ENCODE measurements around the gene INAFM2. TPM values are rescaled to one million over a fixed set of nuclear protein-coding genes. Genes with fewer than 3 reads are reported as not detected.

The INAFM2 gene
- total RNA-seq, 1 donor from 2014 or later = 13.5 TPM

DNA sequence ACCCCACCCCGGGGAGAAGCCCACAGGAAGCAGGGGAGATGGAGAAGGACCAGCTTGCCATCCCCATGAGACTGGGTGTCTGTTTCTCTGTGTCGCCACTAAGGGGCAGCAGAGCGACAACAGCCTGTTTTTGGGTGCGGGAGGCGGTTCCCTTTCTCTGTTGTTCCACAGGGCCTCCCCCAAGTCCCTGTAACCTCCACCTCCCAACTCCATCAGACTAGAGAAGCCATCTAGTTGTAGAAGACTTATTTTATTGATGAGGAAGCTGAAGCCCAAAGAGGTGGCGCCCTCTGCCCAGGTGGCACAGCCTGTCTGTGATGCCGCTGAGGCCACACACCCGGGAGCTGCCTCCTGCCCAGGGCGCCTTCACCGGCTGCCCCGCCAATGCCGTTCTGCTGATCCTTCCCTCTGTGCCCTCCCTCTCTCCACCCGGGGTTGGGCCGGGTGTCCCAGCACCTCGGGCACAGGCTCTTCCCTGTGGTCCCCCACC lies 21.2 kb downstream of the INAFM2 start:
- peak; percentile 34 for DNase-seq (ENCODE audit: low read depth)

DNA sequence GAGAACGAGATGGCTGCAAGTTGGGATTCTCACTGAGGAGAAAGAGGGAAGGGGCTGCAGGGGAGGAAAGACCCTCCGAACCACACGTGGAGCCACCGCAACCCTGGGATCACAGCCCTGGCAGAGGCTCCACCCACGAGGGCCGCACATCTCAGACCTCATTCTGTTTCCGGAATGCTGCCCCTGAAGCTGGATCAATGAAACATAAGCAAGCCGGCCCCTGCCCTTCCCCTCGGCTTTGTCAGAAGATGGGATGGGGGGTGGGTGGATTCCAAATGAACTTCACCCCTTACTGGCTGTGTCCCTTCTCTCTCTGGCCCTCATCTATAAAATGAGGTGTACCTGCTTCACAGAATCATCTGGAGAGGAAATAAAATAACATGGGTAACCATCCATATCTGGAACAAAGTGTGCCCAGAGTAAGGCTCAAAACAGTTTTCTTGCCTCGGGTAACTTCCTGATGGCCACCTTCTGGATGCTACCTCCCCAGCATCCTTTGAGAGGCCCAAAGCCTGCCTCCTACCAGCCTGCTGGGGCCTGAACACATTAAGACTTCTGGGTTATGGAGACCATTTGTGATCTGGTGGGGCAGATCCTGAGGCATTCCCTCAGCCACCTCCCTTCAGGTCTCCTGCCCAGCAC lies 21.9 kb downstream of the INAFM2 start:
- no peak for DNase-seq (ENCODE audit: low read depth)

DNA sequence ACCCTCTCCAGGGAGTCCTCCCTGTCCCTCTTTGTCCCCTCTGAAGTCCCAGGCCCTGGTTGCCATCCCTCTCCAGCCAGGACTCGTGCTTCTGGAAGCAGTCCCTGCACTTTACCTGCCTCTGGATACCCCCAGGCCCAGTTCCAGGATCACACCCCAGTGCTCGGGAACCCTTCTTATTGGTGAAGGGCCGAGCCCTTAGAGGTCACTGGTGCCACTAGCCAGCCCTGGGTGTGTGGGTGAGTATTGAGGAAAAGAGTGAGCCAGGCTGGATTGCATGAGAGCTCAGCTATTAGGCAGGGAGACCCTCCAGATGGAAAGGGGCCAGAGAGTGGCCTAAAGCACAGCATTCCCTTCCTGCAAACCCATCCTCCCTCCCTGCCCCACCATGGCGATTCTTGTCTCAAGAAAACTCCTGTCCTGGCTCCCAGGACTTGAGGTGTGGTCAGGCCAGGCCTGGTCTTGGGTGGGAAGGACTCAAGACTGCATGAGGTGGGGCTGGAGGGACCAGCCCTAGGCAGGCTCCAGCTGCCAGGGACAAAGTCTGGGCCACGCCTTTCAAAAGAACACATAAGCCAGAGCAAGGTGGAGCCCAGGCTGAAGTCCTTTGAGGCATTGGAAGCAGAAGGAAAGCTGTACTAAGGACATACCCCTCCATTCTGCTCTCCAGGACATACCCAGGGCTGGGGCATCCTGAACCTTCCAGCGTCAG lies 22.5 kb downstream of the INAFM2 start:
- no peak for DNase-seq (ENCODE audit: low read depth)

DNA sequence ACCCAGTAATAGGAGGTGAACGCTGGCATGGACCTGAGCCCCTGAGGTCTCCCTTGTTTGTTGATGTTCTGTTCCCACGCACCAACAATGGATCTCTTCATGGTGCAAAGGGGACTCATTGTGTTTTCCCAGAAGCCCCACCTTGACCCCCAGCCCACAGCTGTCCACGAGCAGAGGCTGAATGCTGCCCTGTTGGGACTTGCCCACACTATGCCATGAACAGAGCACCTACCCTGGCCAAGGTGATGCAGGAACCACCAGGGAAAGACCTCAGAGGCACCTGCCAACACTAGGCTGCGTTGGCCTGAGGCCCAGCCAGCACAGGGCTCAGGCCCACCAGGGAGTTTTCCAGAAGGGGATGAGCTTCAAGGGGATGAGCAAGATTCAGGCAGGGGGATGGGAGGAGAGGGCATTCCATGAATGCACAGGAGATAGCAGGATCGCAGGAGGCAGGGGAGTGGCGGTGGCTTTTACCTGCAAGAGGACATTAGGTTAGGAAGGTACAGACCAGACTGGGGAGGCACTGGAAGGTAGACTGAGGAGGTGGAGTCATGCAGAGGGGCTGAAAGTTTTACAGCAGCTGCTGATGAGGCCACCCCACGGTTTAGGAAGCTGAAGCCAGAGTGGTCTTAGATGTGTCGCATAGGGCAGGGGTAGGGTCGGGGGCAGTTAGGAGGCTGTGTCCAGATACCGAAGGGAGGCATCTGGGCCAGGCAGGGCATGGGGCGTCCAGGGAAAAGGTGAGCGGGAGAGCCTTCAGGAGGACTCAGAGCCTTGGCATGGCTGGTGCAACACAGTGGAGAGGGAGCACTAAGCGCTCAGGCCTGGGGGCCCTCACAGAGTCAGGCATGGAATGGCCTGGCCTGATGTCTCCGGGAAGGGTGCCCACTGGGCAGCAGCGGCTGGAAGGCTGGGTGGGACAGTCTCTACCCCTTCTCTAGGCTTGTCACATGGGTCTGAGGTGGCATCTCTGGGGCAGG lies 23.4 kb downstream of the INAFM2 start:
- DNase-seq (ENCODE audit: low read depth) = no peak

DNA sequence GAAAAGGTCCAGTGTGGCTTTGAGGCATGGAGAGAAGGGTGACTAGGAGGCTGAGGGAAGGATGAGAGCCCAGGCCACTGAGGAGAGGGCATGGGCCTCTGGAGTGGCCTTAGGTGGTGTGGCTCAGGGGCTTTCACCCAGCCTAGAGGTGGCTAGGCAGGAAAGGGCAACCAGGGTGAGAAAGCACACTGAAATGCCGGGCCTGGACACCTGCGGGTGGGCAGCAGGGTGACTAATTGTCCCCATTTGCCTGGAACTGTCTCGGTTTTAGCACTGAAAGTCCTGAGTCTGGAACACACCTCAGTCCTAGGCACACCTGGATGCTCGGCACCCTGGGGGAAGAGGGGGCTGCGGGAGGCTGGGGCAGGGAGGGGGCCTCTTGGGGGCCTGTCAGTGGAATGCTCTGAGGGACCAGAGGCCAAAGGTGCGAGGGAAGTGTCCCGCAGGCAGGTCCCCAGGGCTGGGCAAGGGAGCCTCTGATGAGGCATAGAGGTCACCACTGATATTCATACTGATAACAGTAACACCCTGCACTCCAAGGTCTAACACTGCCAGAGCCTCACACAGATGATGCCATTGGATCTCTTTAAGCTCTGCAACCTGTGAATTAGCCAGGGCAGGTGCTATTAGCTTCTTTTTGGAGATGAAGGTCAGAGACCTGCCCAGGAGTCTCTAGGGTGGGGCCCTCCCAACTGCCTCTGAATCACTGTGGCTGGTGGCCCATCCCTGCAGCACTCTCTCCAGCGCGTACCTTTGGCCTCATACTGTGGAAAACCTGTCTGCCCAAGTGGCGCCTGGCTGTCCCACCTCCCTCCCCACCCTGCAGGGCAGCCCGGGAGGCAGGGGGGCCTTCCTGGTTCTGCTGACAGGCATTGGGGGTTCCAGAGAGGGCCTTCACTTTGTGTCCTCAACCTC lies 24.3 kb downstream of the INAFM2 start:
- no peak for DNase-seq (ENCODE audit: low read depth)

DNA sequence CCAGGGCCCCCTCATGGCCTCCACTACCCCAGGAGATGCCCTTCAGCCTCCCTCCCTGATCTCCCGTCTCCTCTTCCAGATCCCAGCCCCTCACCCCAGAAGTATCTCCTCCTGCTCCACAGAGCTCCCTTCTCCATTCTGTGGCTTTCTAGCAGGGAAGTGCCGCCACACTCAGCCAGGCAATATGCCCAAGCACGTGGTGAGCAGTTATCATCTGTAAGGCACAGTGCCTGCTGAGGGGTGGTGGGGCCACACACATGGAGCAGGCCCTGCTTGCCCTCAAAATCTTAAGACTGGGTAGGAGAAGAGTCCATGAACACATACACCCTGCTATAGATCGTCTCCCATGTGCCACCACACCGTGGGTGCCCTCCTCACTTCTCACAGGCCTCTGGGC lies 25.0 kb downstream of the INAFM2 start:
- no peak for DNase-seq (ENCODE audit: low read depth)

DNA sequence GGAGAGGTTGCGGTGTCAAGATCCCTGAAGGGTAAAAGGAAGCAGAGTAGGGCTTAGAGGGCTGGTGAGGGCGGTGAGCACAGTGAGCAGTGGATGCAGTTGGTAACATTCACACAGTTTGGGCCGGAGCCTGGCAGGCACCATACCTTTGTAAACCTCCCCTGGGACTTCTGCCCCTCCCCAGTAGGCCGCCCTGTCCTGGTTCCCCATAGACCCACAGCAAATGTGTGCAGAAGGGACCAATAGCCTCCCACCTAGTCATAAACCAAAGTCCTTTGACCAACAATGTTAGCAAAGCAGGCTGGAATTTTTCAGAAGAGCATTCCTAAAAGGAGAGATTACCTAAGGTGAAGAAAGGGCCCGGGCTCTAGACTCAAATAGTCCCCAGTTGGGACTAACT lies 25.7 kb downstream of the INAFM2 start:
- DNase-seq (ENCODE audit: low read depth) = no peak

DNA sequence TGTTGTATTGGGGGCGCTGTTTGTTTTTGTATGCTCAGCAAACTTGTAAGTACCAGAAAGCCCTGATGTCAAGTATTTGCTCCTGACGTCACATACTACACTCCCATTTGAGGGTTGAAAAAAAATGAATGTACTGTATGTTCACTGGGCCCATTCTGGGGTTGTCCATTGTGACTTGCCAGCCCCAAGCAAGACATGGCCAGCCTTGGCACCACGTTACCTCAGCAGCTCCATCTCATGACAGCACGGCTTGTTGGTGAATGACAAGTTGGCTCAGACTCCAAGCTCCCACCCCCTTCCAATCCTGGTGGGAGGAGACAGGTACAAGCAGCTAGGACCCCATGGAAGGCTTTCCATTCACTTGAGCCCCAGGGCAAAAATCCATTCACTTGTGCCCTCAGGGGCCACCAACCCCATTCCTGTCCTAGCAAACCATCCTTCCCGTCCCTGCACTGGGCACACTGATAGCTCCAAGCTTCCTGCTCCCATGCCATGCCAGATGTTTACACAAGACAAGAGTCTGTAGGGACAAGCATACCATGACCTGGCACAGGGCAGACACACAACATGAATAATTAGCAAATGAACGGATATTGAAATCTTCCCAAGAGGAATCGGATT lies 28.9 kb downstream of the INAFM2 start:
- no peak for DNase-seq (ENCODE audit: low read depth)

DNA sequence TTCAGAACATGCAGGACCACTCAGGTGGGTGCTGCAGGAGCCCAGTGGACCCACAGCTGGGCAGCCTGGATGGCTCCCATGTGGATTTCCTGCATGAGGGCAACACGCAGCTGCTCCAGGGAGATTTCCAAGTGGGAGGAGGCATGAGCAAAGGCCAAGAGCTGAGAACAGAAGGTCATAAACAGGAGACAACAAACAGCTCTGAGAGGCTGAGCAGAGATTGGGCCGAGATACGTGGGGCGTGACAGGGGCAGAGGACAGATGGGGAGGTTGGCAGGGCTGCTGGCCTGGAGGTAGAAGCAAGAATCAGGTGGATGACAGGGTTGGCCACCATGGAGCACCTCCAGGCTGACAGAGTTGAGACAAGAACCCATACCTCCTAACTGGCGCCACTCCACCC lies 30.2 kb downstream of the INAFM2 start:
- no peak for DNase-seq (ENCODE audit: low read depth)

DNA sequence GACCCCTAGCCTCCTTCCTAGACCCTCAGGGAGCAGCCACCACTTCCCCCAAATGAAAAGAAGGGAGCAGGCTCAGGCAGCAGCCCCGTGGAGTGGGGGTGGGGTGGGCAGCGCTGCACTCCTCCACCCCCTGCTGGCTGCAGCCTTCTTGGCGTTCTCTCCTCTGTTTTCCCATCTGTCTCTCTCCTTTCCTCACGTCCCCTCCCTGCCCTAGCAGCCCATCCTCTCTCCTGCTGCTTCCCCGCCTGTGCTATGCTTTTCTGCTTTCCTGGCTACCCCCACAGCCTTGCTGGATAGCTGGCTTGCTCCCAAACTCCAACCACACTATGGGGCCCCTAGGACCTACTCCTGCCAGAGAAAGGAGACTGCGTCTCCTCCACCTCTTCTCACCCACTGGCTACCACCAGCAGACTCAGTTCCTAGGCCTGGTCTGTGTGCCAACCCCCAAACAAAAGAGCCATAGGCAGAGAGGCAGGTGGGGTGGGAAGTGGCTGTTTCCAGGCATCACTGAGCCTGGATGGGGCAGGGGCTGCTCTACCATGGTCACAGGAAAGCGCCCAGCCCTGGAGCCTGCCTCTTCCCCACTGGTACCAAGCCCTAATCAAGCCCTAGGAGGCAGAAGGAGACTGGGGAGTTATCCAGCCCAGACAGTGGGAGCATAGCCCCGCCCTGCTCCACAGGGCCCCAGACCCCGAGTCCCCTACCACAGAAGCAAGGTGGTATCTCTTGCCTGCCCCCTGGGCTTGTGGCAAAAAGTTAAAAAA lies 31.1 kb downstream of the INAFM2 start:
- DNase-seq (ENCODE audit: low read depth) = no peak

DNA sequence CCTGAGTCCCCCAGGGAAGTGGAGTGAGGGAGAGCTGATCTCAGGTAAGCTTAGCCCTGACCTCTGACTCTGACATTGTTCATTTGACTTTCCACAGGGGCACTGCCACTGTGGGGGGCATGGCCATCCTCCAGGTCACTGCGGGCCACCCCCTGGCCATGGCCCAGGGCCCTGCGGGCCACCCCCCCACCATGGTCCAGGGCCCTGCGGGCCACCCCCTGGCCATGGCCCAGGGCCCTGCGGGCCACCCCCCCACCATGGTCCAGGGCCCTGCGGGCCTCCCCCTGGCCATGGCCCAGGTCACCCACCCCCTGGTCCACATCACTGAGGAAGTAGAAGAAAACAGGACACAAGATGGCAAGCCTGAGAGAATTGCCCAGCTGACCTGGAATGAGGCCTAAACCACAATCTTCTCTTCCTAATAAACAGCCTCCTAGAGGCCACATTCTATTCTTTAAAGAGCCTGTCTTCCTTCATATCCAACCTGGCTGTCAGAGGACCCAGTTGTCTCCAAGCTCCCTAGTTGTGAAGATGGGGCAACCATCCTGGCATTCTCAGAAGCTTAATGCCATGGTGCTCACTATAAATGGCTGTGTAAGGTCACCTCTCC lies 32.6 kb downstream of the INAFM2 start:
- no peak for DNase-seq (ENCODE audit: low read depth)

DNA sequence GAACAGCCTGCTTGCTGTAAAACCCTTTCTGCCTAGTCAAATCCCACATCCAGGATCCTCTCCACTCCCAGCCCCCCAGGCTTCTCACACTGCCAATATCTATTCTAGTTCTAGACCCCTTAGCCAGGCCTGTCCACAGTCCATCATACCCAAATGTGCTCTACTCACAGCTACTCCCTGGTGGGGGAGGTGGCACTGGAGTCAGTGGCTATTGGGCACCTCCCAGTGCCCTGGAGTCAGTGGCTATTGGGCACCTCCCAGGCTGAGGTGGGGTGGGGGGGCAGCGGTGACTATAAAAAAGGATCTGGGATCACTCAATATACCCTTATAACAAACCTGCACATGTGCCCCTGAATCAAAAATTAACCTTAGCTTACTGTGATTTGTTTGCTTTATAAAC lies 33.8 kb downstream of the INAFM2 start:
- DNase-seq (ENCODE audit: low read depth) = no peak

DNA sequence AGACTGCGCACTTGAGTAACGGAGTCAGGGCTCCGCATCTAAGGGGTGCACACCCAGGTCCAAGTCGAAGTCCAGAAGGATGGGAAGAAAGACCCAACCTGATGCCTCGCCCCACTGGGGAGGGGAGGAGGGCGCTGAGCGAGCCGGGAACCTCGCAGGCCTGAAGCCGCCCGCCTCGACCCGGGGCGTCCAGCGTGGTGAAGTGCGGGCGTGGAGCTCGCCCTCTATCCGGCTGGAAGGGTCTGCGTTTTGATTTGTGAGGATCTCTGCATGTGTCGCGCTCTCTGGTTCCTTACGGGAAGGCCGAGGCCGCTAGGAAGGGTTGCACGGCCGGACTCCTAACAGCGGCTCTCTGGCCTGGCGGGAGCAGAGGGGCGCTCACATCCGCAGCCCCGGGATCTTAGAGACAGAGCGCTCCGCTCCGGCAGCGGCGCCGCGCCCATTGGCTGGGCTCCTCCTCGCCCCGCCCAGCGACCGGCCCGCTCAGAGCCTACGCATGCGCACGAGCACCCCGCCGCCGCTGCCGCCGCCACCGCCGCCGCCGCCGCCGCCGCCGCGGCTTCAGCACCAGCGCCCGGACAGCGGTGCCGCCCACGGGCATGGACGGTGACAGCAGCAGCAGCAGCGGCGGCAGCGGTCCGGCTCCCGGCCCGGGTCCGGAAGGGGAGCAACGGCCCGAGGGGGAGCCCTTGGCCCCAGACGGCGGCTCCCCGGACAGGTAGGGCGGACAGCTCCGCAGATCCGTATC lies 34.4 kb downstream of the INAFM2 start, which contains the start of gene DISP2:
TSS of gene DISP2 (plus strand) at position 497 of the 748 bp plus-strand sequence. CDS start at position 600, 103 bp downstream.
- DNase-seq (ENCODE audit: low read depth) = peak; percentile 30

DNA sequence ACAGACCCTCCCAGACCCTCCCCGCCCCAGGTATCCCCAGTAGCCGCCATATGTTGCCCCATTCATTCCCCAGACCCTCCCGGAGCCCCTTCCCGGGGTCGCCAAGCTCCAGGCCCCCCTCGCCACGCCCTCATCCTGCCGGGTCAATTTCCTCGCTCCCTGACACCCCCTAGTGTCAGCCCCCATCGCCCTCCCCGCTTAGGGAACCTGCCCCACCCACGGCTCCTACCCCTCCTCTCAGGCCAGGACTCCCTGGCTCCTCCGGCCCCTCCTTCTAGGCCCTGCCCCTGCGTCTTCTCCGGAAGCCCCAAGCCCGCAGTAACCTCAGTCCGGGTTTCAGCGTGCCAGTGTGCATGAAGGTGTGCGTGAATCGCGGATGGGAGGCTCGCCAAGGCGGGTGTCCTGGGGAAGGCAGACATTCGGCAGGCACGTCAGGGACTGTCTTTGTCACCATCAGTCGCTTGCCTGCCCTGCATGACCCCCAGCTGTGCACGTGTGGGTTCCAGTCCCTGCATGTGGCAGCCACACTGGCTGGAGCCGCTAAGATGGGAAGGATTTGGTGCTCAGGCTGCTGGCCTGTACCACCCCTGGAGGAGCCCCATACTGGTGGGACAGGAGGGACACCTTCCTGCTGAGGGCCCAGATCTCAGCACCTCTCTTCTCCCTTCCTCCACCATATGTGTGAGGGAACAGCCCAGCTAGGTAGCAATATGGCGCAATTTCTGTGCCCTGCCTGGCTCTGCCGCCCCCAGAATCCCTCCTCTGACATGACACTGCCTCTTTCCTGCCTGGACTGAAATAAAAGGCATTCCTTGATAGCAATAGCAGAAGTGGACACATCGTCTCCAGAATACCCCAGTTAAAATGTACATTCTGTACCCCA lies 35.2 kb downstream of the INAFM2 start:
- no peak for DNase-seq (ENCODE audit: low read depth)

DNA sequence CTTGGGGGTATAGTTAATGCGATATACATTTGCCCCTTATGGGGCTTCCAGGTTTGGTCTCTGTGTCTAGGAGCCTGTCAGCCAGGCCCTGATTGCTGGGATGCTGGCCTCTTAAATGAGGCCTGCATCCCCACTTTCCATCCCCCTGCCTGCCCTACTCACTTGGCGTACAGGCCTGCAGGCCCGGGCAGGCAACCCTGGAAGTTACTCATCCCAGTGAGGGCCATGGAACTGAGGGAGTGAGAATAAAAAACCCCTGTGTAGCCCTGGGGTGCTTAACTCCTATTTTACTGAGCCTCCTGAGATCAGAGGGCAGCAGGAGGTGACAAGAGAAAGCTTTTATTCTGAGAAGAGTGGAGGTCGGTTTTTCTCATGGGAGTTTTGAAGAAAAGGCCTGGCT lies 36.5 kb downstream of the INAFM2 start:
- no peak for DNase-seq (ENCODE audit: low read depth)

DNA sequence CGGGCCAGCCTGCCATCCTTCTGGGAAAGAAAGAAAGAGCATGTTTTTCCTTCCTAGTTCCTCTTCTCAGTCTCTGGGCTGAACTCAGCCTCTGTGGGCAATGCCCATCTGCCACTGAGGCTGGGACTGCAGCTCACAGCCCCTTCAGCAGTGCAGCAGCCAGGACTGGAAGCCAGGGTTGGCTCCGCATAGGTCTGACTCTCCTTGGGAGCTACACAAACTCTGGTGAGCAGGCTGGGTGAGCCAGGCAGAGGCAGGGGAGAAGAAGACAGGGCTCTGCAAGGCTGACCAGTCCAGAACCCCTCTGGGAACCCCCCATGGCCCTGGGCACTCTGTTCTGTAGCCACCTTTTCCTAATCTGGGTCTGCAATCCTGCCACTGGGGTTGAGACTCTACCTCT lies 38.1 kb downstream of the INAFM2 start:
- no peak for DNase-seq (ENCODE audit: low read depth)

DNA sequence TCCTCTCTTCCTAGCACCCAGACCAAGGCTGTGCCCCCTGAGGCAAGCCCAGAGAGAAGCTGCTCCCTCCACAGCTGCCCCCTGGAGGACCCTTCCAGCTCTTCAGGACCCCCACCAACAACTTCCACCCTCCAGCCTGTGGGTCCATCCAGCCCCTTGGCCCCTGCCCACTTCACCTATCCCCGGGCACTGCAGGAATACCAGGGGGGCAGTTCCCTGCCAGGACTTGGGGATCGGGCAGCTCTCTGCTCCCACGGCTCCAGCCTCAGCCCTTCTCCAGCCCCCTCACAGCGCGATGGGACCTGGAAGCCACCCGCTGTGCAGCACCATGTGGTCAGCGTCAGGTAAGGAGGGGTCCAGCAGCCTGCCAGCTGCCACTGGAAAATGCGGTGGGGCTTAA lies 40.1 kb downstream of the INAFM2 start:
- DNase-seq (ENCODE audit: low read depth) = no peak

DNA sequence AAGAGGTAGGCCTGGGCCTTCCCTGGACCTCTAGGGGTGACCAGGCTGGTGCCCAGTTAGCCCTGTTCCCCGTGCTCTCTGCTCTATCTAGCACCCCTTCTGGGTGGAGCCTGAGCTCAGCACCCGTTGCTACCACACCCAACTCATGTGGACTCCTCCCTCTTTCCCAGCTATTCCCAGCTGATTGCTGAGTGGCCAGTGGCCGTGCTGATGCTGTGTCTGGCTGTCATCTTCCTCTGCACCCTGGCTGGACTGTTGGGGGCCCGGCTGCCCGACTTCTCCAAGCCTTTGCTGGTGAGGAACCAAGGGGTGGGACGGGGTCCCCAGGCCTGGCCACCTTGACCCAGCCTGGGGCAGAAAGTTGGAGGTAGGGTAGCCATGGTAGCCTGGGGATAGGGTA lies 40.8 kb downstream of the INAFM2 start:
- DNase-seq (ENCODE audit: low read depth) = no peak

All from renal cortical epithelial cell (primary cell).